ENCODE data around the gene TAX1BP1.

TAX1BP1 gene

GRCh38 chr7:27709137-27710075 is 30.6 kb upstream of the TAX1BP1 start:
- H3K27me3 ChIP-seq (ENCODE audit: low read depth, low read length), result no peaks in the 10 kb centered on the region
- H3K36me3 ChIP-seq (ENCODE audit: control insufficient read depth in 1 of 2, insufficient read depth in 2 of 2, low read length in 2 of 2), result no peaks in the 10 kb centered on the region
- H3K4me1 ChIP-seq (ENCODE audit: control insufficient read depth in 1 of 2, insufficient read depth in 2 of 2, low read length in 2 of 2), result no peaks in the 10 kb centered on the region
- no peak overlapping the region for H3K4me3 ChIP-seq (ENCODE audit: low read depth in 1 of 2, low read length in 2 of 2)
- no peak overlapping the region for H3K27ac ChIP-seq (ENCODE audit: low read length)
- no peaks in the 10 kb centered on the region for H3K9me3 ChIP-seq (ENCODE audit: control insufficient read depth in 1 of 2, low read length in 2 of 2)

- Histone ChIP-seq H3K4me1 (ENCODE audit: control insufficient read depth in 1 of 2, insufficient read depth in 2 of 2, low read length in 2 of 2) (no peaks in the 10 kb centered on the region), H3K27ac (ENCODE audit: low read length) (no peak overlapping the region), H3K4me3 (ENCODE audit: low read depth in 1 of 2, low read length in 2 of 2) (no peak overlapping the region)
These were observed 27.7 kb upstream of the TAX1BP1 start for GRCh38 chr7:27712217-27712616.

GRCh38 chr7:27714831-27715444 is 25.0 kb upstream of the TAX1BP1 start:
- H3K27ac ChIP-seq (ENCODE audit: low read length), result no peak overlapping the region
- H3K36me3 ChIP-seq (ENCODE audit: control insufficient read depth in 1 of 2, insufficient read depth in 2 of 2, low read length in 2 of 2), result no peaks in the 10 kb centered on the region
- H3K4me1 ChIP-seq (ENCODE audit: control insufficient read depth in 1 of 2, insufficient read depth in 2 of 2, low read length in 2 of 2), result no peaks in the 10 kb centered on the region
- no peaks in the 10 kb centered on the region for H3K9me3 ChIP-seq (ENCODE audit: control insufficient read depth in 1 of 2, low read length in 2 of 2)
- H3K4me3 ChIP-seq (ENCODE audit: low read depth in 1 of 2, low read length in 2 of 2), result no peak overlapping the region
- H3K27me3 ChIP-seq (ENCODE audit: low read depth, low read length), result no peaks in the 10 kb centered on the region

More at GRCh38 chr7:27712217-27712616, 27.7 kb upstream of the TAX1BP1 start:
- Histone ChIP-seq H3K9me3 (ENCODE audit: control insufficient read depth in 1 of 2, low read length in 2 of 2) (no peaks in the 10 kb centered on the region), H3K36me3 (ENCODE audit: control insufficient read depth in 1 of 2, insufficient read depth in 2 of 2, low read length in 2 of 2) (no peaks in the 10 kb centered on the region), H3K27me3 (ENCODE audit: low read depth, low read length) (no peaks in the 10 kb centered on the region)

- no peaks in the 10 kb centered on the region for H3K4me1 ChIP-seq (ENCODE audit: control insufficient read depth in 1 of 2, insufficient read depth in 2 of 2, low read length in 2 of 2)
- no peaks in the 10 kb centered on the region for H3K9me3 ChIP-seq (ENCODE audit: control insufficient read depth in 1 of 2, low read length in 2 of 2)
These were observed 16.9 kb upstream of the TAX1BP1 start for GRCh38 chr7:27723085-27723484.

GRCh38 chr7:27727058-27727457 is 12.9 kb upstream of the TAX1BP1 start:
- H3K36me3 ChIP-seq (ENCODE audit: control insufficient read depth in 1 of 2, insufficient read depth in 2 of 2, low read length in 2 of 2), result no peaks in the 10 kb centered on the region
- H3K4me1 ChIP-seq (ENCODE audit: control insufficient read depth in 1 of 2, insufficient read depth in 2 of 2, low read length in 2 of 2), result no peaks in the 10 kb centered on the region
- no peak overlapping the region for H3K4me3 ChIP-seq (ENCODE audit: low read depth in 1 of 2, low read length in 2 of 2)
- H3K27ac ChIP-seq (ENCODE audit: low read length), result no peak overlapping the region
- H3K9me3 ChIP-seq (ENCODE audit: control insufficient read depth in 1 of 2, low read length in 2 of 2), result no peaks in the 10 kb centered on the region
- H3K27me3 ChIP-seq (ENCODE audit: low read depth, low read length), result no peaks in the 10 kb centered on the region

More at GRCh38 chr7:27723085-27723484, 16.9 kb upstream of the TAX1BP1 start:
- no peak overlapping the region for H3K27ac ChIP-seq (ENCODE audit: low read length)
- no peaks in the 10 kb centered on the region for H3K27me3 ChIP-seq (ENCODE audit: low read depth, low read length)
- no peak overlapping the region for H3K4me3 ChIP-seq (ENCODE audit: low read depth in 1 of 2, low read length in 2 of 2)
- H3K36me3 ChIP-seq (ENCODE audit: control insufficient read depth in 1 of 2, insufficient read depth in 2 of 2, low read length in 2 of 2), result no peaks in the 10 kb centered on the region

GRCh38 chr7:27730112-27730511 is 9.8 kb upstream of the TAX1BP1 start:
- H3K27ac ChIP-seq (ENCODE audit: low read length), result no peak overlapping the region
- no peaks in the 10 kb centered on the region for H3K4me1 ChIP-seq (ENCODE audit: control insufficient read depth in 1 of 2, insufficient read depth in 2 of 2, low read length in 2 of 2)
- H3K9me3 ChIP-seq (ENCODE audit: control insufficient read depth in 1 of 2, low read length in 2 of 2), result no peaks in the 10 kb centered on the region
- H3K27me3 ChIP-seq (ENCODE audit: low read depth, low read length), result no peaks in the 10 kb centered on the region
- no peak overlapping the region for H3K4me3 ChIP-seq (ENCODE audit: low read depth in 1 of 2, low read length in 2 of 2)
- no peaks in the 10 kb centered on the region for H3K36me3 ChIP-seq (ENCODE audit: control insufficient read depth in 1 of 2, insufficient read depth in 2 of 2, low read length in 2 of 2)

GRCh38 chr7:27734583-27734982 is 5.4 kb upstream of the TAX1BP1 start:
- H3K4me3 ChIP-seq (ENCODE audit: low read depth in 1 of 2, low read length in 2 of 2), result no peak overlapping the region
- H3K27me3 ChIP-seq (ENCODE audit: low read depth, low read length), result no peaks in the 10 kb centered on the region
- no peaks in the 10 kb centered on the region for H3K4me1 ChIP-seq (ENCODE audit: control insufficient read depth in 1 of 2, insufficient read depth in 2 of 2, low read length in 2 of 2)
- no peaks in the 10 kb centered on the region for H3K36me3 ChIP-seq (ENCODE audit: control insufficient read depth in 1 of 2, insufficient read depth in 2 of 2, low read length in 2 of 2)
- H3K9me3 ChIP-seq (ENCODE audit: control insufficient read depth in 1 of 2, low read length in 2 of 2), result no peaks in the 10 kb centered on the region
- no peak overlapping the region for H3K27ac ChIP-seq (ENCODE audit: low read length)

- Histone ChIP-seq H3K27me3 (ENCODE audit: low read depth, low read length) (no peaks in the 10 kb centered on the region), H3K27ac (ENCODE audit: low read length) (peak overlapping the region; percentile 64), H3K4me3 (ENCODE audit: low read depth in 1 of 2, low read length in 2 of 2) (no peak overlapping the region), H3K4me1 (ENCODE audit: control insufficient read depth in 1 of 2, insufficient read depth in 2 of 2, low read length in 2 of 2) (no peaks in the 10 kb centered on the region), H3K9me3 (ENCODE audit: control insufficient read depth in 1 of 2, low read length in 2 of 2) (no peaks in the 10 kb centered on the region), H3K36me3 (ENCODE audit: control insufficient read depth in 1 of 2, insufficient read depth in 2 of 2, low read length in 2 of 2) (peaks cover 0 to 1% of the 10 kb centered on the region in 2 donors)
These were observed 4.8 kb upstream of the TAX1BP1 start for GRCh38 chr7:27735165-27735564.

- peak overlapping the region; percentile 64 for H3K27ac ChIP-seq (ENCODE audit: low read length)
These were observed 4.1 kb upstream of the TAX1BP1 start for GRCh38 chr7:27735831-27736230.

GRCh38 chr7:27737178-27737577 is 2.8 kb upstream of the TAX1BP1 start:
- no peaks in the 10 kb centered on the region for H3K27me3 ChIP-seq (ENCODE audit: low read depth, low read length)
- H3K36me3 ChIP-seq (ENCODE audit: control insufficient read depth in 1 of 2, insufficient read depth in 2 of 2, low read length in 2 of 2), result peaks cover 0 to 5% of the 10 kb centered on the region in 2 donors
- no peaks in the 10 kb centered on the region for H3K9me3 ChIP-seq (ENCODE audit: control insufficient read depth in 1 of 2, low read length in 2 of 2)
- H3K4me3 ChIP-seq (ENCODE audit: low read depth in 1 of 2, low read length in 2 of 2), result no peak overlapping the region
- H3K4me1 ChIP-seq (ENCODE audit: control insufficient read depth in 1 of 2, insufficient read depth in 2 of 2, low read length in 2 of 2), result peaks cover 0 to 7% of the 10 kb centered on the region in 2 donors
- no peak overlapping the region for H3K27ac ChIP-seq (ENCODE audit: low read length)

More at GRCh38 chr7:27735831-27736230, 4.1 kb upstream of the TAX1BP1 start:
- no peaks in the 10 kb centered on the region for H3K27me3 ChIP-seq (ENCODE audit: low read depth, low read length)
- no peaks in the 10 kb centered on the region for H3K4me1 ChIP-seq (ENCODE audit: control insufficient read depth in 1 of 2, insufficient read depth in 2 of 2, low read length in 2 of 2)
- H3K4me3 ChIP-seq (ENCODE audit: low read depth in 1 of 2, low read length in 2 of 2), result no peak overlapping the region
- H3K36me3 ChIP-seq (ENCODE audit: control insufficient read depth in 1 of 2, insufficient read depth in 2 of 2, low read length in 2 of 2), result peaks cover 0 to 5% of the 10 kb centered on the region in 2 donors
- H3K9me3 ChIP-seq (ENCODE audit: control insufficient read depth in 1 of 2, low read length in 2 of 2), result no peaks in the 10 kb centered on the region

- Histone ChIP-seq H3K36me3 (ENCODE audit: control insufficient read depth in 1 of 2, insufficient read depth in 2 of 2, low read length in 2 of 2) (peaks cover 0 to 5% of the 10 kb centered on the region in 2 donors), H3K27ac (ENCODE audit: low read length) (no peak overlapping the region), H3K4me3 (ENCODE audit: low read depth in 1 of 2, low read length in 2 of 2) (no peak overlapping the region), H3K4me1 (ENCODE audit: control insufficient read depth in 1 of 2, insufficient read depth in 2 of 2, low read length in 2 of 2) (peaks cover 0 to 10% of the 10 kb centered on the region in 2 donors), H3K9me3 (ENCODE audit: control insufficient read depth in 1 of 2, low read length in 2 of 2) (no peaks in the 10 kb centered on the region), H3K27me3 (ENCODE audit: low read depth, low read length) (no peaks in the 10 kb centered on the region)
These were observed 2.3 kb upstream of the TAX1BP1 start for GRCh38 chr7:27737616-27738015.

All from muscle layer of duodenum (tissue), 2 donors.